ENCODE results near the gene OR2AJ1. TPM values are rescaled to one million over a fixed set of nuclear protein-coding genes. Genes with fewer than 3 reads are reported as not detected.

Gene OR2AJ1
- total RNA-seq, 1 experiment from 2014 or later: not detected

DNA sequence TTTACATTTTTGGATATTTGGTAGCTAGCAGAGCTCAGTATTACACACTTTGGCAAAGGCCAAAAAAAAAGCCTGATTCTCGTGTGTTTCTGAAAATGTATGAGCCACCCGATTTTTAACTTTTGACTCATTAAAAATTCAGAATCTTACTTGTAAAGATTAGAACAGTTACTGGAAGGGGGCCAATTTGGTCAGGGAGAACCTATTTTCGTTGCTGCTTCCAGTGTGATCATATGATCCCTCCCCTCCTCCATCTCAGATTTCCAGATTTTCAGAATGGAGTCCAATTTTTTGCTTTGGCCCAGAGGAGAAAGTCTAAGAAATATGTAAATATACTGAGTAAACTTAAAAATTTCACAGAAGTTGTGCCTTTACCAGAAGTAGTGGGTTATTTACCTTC lies 37.1 kb downstream of the OR2AJ1 start:
- no peak for DNase-seq (ENCODE audit: low spot score)

DNA sequence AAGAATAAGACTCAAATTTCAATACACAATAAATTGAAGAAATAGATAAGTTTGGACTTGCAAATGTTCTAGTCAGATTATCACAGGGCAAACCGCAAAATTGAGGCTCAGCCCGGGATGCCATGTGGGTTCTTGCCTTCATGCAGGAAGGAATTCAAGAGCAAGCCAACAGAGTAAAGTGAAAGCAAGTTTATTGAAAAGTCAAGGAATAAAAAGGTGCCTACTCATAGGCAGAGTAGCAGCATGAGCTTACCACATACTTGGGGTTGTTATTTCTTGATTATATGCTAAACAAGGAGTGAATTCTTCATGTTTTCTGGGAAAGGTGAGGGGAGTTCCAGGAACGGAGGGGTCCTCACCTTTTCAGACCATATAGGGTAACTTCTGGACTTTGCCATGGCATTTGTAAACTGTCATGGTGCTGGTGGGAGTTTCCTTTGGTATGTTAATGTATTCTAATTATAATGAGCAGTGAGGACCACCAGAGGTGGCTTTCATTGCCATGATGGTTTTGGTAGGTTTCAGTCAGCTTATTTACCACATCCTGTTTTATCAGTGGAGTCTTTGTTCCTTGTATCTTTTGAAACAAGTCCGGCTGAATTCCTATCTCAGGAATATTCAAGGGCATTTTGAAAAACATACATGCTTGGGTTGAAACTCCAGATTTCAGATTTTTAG lies 38.4 kb downstream of the OR2AJ1 start:
- DNase-seq (ENCODE audit: low spot score): no peak

DNA sequence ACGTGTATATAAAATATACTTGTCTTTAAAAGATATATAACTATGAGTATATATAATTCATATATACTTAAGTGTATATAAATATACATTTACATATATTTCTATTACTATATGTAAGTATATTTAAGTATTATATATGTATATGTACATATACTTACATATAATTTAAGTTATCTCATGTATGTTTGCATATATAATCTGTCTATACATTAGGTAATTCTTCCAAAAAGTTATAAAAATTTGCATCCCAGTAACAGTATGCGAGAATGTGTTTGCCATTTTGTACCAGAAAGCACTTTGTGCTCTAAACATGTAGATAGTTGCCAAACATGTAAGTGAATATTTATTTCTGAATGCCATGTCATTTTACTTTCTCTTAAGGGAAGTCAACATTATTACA lies 40.2 kb downstream of the OR2AJ1 start, which contains the start of gene OR2AK2:
Gene OR2AK2, plus strand, starts transcription at position 301 of the 400 bp plus-strand sequence. CDS start 144 bp downstream, outside the sequence.
- no peak for DNase-seq (ENCODE audit: low spot score)

DNA sequence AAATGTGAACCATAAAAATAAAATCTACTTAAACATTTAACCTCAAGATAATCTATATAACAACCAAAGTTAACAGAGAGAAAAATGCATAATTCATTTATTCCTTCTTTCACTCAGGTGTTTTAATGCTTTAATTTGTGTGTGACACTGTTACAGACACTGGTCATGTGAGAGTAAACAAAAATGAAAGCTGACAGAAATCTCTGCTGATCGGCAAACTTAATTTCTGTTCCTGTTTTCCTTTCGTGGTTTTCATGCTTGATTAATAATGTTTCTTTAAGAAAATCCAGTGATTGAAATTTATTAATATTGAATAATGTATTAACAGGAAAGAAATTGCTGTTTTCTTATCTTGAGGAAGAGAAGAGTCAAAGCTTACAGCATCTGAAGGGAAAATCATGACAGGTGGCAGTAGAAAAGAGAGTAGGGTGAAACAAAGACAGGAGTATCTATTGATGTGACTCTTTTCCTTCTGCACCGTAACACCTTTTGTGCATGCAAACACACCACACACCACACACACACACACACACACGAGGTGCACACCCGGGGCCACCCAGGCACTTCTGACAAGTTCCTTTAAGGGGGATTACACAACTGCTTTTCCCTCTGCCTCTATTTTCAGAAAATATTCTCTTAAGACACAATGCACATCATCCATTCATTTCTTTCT lies 42.0 kb downstream of the OR2AJ1 start:
- no peak for DNase-seq (ENCODE audit: low spot score)

Other genes with a start within 250 kb of the OR2AJ1 start
- not detected in 2 replicates for gene OR13G1, start 245.2 kb upstream of the OR2AJ1 start, total RNA-seq (2014; rRNA removed; shearing (Covaris generic))
- not detected in 2 replicates for gene OR6F1, start 208.2 kb upstream of the OR2AJ1 start, total RNA-seq (2014; rRNA removed; shearing (Covaris generic))
- not detected in 2 replicates for gene OR14K1, start 186.3 kb upstream of the OR2AJ1 start, total RNA-seq (2014; rRNA removed; shearing (Covaris generic))
- gene OR14A2, start 176.7 kb upstream of the OR2AJ1 start, total RNA-seq (2014; rRNA removed; shearing (Covaris generic)): not detected in 2 replicates
- not detected in 2 replicates for gene OR1C1, start 164.3 kb upstream of the OR2AJ1 start, total RNA-seq (2014; rRNA removed; shearing (Covaris generic))
- gene OR14A16, start 100.8 kb upstream of the OR2AJ1 start, total RNA-seq (2014; rRNA removed; shearing (Covaris generic)): not detected in 2 replicates
- gene OR11L1, start 83.0 kb upstream of the OR2AJ1 start, total RNA-seq (2014; rRNA removed; shearing (Covaris generic)): not detected in 2 replicates
- gene TRIM58, start 67.7 kb upstream of the OR2AJ1 start, total RNA-seq (2014; rRNA removed; shearing (Covaris generic)): not detected in 2 replicates
- gene OR2W3, start 29.3 kb upstream of the OR2AJ1 start, total RNA-seq (2014; rRNA removed; shearing (Covaris generic)): not detected in 2 replicates
- gene OR2T8, start 4.6 kb upstream of the OR2AJ1 start, total RNA-seq (2014; rRNA removed; shearing (Covaris generic)): not detected in 2 replicates
- not detected in 2 replicates for gene OR2L8, start 24.0 kb downstream of the OR2AJ1 start, total RNA-seq (2014; rRNA removed; shearing (Covaris generic))
- not detected in 2 replicates for gene OR2AK2, start 40.3 kb downstream of the OR2AJ1 start, total RNA-seq (2014; rRNA removed; shearing (Covaris generic))
- gene OR2L5, start 88.8 kb downstream of the OR2AJ1 start, total RNA-seq (2014; rRNA removed; shearing (Covaris generic)): not detected in 2 replicates
- not detected in 2 replicates for gene OR2L2, start 105.2 kb downstream of the OR2AJ1 start, total RNA-seq (2014; rRNA removed; shearing (Covaris generic))
- gene OR2L3, start 121.9 kb downstream of the OR2AJ1 start, total RNA-seq (2014; rRNA removed; shearing (Covaris generic)): not detected in 2 replicates
- gene OR2L13, start 170.3 kb downstream of the OR2AJ1 start, total RNA-seq (2014; rRNA removed; shearing (Covaris generic)): not detected in 2 replicates
- not detected in 2 replicates for gene OR2M5, start 220.3 kb downstream of the OR2AJ1 start, total RNA-seq (2014; rRNA removed; shearing (Covaris generic))
- gene OR2M2, start 249.9 kb downstream of the OR2AJ1 start, total RNA-seq (2014; rRNA removed; shearing (Covaris generic)): not detected in 2 replicates

Measured in HT-29 (cell line).